Measurements from ENCODE around the gene MED13L. TPM values are rescaled to one million over a fixed set of nuclear protein-coding genes. Genes with fewer than 3 reads are reported as not detected.
A peak's percentile ranks its signal among the peaks of the same experiment; 100 is the strongest.

Gene MED13L
- total RNA-seq (100 to 1,000 TPM in 3 of 9 donors, 10 to 100 TPM in 6; 47.5 to 106 (median 76.5) TPM), polyA plus RNA-seq (10 to 100 TPM in 2 of 3 donors, 1 to 10 TPM in 1; 8.8 to 24.9 (median 12.6) TPM)
- long read RNA-seq, donor 1 = 0 reads
- long read RNA-seq, donor 2, full-length matches to known transcripts = 4 of 4 reads
- long read RNA-seq, donor 2, partial matches to known transcripts = 0 of 4 reads
- long read RNA-seq, donor 2, other reads (novel, unspliced or antisense) = 0 of 4 reads
- long read RNA-seq, donor 3, partial matches to known transcripts = 0 of 1 reads
- long read RNA-seq, donor 3, other reads (novel, unspliced or antisense) = 0 of 1 reads
- long read RNA-seq, donor 4, partial matches to known transcripts = 0 of 7 reads
- long read RNA-seq, donor 4, other reads (novel, unspliced or antisense) = 7 of 7 reads
- long read RNA-seq, donor 5, partial matches to known transcripts = 6 of 6 reads
- long read RNA-seq, donor 5, other reads (novel, unspliced or antisense) = 0 of 6 reads
- long read RNA-seq, donor 6, partial matches to known transcripts = 0 of 5 reads
- long read RNA-seq, donor 6, other reads (novel, unspliced or antisense) = 4 of 5 reads
- long read RNA-seq, donor 7, full-length matches to known transcripts = 1 of 1 reads
- long read RNA-seq, donor 7, partial matches to known transcripts = 0 of 1 reads
- long read RNA-seq, donor 7, other reads (novel, unspliced or antisense) = 0 of 1 reads
- long read RNA-seq, donor 8, partial matches to known transcripts = 0 of 1 reads
- long read RNA-seq, donor 8, other reads (novel, unspliced or antisense) = 0 of 1 reads
- long read RNA-seq, donor 9, partial matches to known transcripts = 0 of 3 reads
- long read RNA-seq, donor 9, other reads (novel, unspliced or antisense) = 0 of 3 reads
- long read RNA-seq, donor 10, full-length matches to known transcripts = 6 of 6 reads
- long read RNA-seq, donor 10, partial matches to known transcripts = 0 of 6 reads
- long read RNA-seq, donor 10, other reads (novel, unspliced or antisense) = 0 of 6 reads

- intact Hi-C loops (cut with DNase I) = loop anchor here in 1 of 2 donors (5.0 kb wide), 1 partner anchor 325 kb away; no protein-coding TSS in a partner anchor
- H3K9me3 ChIP-seq (replicated peaks in 1 of 3) = no peaks in the 10 kb centered on the region
- DNase-seq = peak; percentile 87 to 92 (median 89)
- peak in 3 of 6 experiments; percentile 39 to 51 (median 44) for TF ChIP-seq CTCF (IDR thresholded peaks at IDR 0.05)
- TF ChIP-seq POLR2A (IDR thresholded peaks at IDR 0.05) = peak; percentile 41 to 55
- peak within 1 kb of the TSS; percentile 52 to 100 (median 92) for H3K27ac ChIP-seq
- H3K27me3 ChIP-seq = no peaks in the 10 kb centered on the region
- H3K4me3 ChIP-seq = peak within 1 kb of the TSS; percentile 16 to 98 (median 52)
- 1 to 6% (median 1%) methylated on average over 13 to 108 of the region's 111 CpGs for WGBS, 4 donors
- peaks cover 12 to 36% of the 10 kb centered on the region in 2 donors for H3K4me1 ChIP-seq (replicated peaks in 1 of 2)
- no peaks in the 10 kb centered on the region for H3K36me3 ChIP-seq (replicated peaks in 1 of 2)
Observed at GRCh38 chr12:116277467-116278278, at the start of gene MED13L. Gene MED13L (minus strand): TSS chr12:116277693. CDS start chr12:116277131, 562 bp downstream.

- intact Hi-C loops (cut with DNase I) = no loop called here
- H3K36me3 ChIP-seq (replicated peaks in 1 of 2) = no peaks in the 10 kb centered on the region
- H3K9me3 ChIP-seq (replicated peaks in 1 of 3) = no peaks in the 10 kb centered on the region
- no peaks in the 10 kb centered on the region for H3K27me3 ChIP-seq
- H3K4me3 ChIP-seq = no peak overlapping the region
- peaks cover 0 to 6% of the 10 kb centered on the region in 2 donors for H3K4me1 ChIP-seq (replicated peaks in 1 of 2)
- H3K27ac ChIP-seq = peak overlapping the region in 1 of 5 donors; percentile 35
- TF ChIP-seq CTCF (IDR thresholded peaks at IDR 0.05) (no peak), POLR2A (IDR thresholded peaks at IDR 0.05) (no peak)
- DNase-seq = no peak
- WGBS, 4 donors = 63 to 80% (median 66%) methylated on average over 1 of the region's 1 CpG
Observed at GRCh38 chr12:116325336-116325664, 47.8 kb upstream of the MED13L start.

- Histone ChIP-seq H3K4me1 (replicated peaks in 1 of 2) (peaks cover 0 to 8% of the 10 kb centered on the region in 2 donors), H3K4me3 (no peak overlapping the region), H3K27ac (peak overlapping the region in 2 of 5 donors; percentile 32 to 35), H3K27me3 (no peaks in the 10 kb centered on the region), H3K9me3 (replicated peaks in 1 of 3) (no peaks in the 10 kb centered on the region), H3K36me3 (replicated peaks in 1 of 2) (no peaks in the 10 kb centered on the region)
- intact Hi-C loops (cut with DNase I) = no loop called here
- TF ChIP-seq CTCF (IDR thresholded peaks at IDR 0.05) (no peak), POLR2A (IDR thresholded peaks at IDR 0.05) (no peak)
- WGBS, 4 donors = 75 to 82% (median 79%) methylated on average over 4 of the region's 4 CpGs
- no peak for DNase-seq
Observed at GRCh38 chr12:116324654-116325335, 47.3 kb upstream of the MED13L start.
